HT-29 (cell line): ENCODE results near the gene GPR3. TPM values are rescaled to one million over a fixed set of nuclear protein-coding genes. Genes with fewer than 3 reads are reported as not detected.
A peak's percentile ranks its signal among the peaks of the same experiment; 100 is the strongest.

Experiments used
- DNase-seq: peaks from one replicate; pipeline ENCODE4 v3.0.0-alpha.2; 2015; ENCODE audit warnings: low spot score
- total RNA-seq: library from RNA; depleted of rRNA; stranded (reverse); fragments of >200 nt; shearing (Covaris generic); gene quantifications from 2 replicates; pipeline ENCODE4 v1.2.3, GENCODE V29; 2014; rRNA removed

The GPR3 gene
- 2.1 and 2.6 TPM in 2 replicates for total RNA-seq

- peak; percentile 93 for DNase-seq
Observed at GRCh38 chr1:27392096-27392777, at the start of gene GPR3. GPR3 (plus strand) TSS chr1:27392622; CDS start chr1:27393799, 1,177 bp downstream.

DNA sequence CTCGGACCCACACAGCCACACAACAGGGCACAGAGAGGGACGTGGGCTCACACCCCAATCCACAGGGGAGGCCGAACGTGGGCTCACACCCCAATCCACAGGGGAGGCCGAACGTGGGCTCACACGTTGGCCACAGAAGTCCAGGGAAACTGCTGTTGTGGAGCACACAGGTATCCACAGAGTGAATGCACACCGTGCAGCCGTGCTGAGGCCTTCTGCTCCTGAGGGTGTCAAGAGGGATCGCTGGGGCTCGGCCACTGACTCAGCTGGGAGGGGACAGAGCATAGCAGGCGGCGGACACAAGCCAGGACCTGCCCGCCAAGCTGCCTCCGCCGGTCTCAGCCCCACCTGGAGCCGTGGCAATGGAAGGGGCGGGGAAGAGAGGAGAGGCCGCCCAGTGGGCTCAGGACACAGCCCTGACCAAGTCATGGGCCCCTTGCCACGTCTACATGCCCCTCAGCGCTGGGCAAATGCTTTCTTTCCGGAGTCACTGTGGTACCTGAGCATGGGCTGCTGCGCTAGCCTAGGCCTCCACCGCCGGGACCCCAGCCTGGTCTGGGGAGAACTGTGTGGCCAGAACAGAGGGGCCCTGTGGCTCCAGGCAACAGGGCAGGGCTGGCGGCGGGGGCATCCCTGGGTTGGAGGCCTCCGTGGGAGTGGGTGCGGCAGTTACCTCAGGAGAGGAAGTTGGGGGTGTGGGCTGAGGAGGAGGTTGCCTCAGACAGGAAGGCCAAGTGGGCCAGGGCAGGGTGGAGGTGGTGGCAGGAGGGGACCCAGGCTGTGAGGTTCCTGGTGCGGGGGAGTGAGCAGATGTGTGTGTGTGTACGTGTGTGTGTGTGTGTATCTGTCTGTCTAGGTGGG is 49.4 kb upstream of the GPR3 start:
- peak; percentile 73 for DNase-seq

DNA sequence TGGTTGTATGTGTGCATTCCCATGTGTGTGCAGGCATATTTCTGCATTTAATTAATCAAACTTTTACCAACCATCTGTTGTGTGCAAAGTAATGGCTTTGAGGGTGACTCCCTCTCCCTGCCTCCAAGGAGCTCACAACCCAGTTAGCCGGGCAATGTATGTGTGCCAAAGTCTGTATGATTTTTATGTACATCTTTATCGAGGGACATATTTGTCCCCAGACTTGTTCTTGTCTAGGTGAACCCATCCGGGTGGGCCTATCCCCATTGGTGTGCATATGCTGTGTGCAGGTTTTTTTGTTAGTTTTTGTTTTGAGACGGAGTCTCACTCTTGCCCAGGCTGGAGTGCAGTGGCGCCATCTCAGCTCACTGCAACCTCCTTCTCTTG is 48.8 kb upstream of the GPR3 start:
- peak; percentile 39 for DNase-seq

- no peak for DNase-seq
Observed at GRCh38 chr1:27345272-27345671, 47.1 kb upstream of the GPR3 start.

DNA sequence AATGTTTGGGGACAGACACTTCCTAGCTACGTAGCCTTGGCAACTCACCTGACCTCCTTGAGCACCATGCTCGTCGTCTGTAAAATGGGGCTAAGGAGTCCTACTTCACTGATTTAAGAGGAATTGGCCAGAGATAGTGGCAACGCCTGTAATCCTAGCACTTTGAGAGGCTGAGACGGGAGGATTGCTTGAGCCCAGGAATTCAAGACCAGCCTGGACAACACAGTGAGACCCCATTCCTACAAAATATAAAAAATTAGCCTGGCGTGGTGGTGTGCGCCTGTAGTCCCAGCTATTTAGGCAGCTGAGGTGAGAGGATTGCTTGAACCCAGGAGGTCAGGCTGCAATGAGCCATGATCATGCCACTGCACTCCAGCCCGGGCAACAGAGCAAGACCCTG is 46.1 kb upstream of the GPR3 start:
- no peak for DNase-seq

DNA sequence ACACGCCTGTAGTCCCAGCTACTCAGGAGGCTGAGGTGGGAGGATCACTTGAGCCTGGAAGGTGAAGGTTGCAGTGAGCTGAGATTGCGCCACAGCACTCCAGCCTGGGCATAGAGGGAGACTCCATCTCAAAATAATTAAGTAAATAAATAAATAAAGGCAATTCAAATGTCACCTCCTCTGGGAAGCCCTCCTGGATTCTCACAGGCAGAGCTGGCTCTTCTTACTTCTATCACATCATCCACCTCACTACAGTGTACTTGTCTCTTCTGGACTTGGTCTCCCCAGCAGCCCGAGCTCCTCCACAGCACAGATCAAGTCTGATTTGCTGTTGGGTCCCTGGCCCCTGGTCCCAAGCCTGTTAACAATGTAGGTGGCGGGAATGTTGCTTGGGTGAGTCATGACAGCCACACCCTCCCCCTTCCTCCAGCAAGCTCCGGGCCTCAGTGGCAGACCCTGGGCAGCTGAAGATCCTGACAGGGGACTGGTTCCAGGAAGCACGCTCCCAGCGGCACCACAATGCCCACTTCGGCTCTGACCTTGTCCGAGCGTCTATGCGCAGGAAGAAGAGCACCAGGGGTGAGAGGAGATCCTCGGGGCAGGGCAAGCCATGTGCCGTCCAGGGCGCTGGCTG is 45.3 kb upstream of the GPR3 start:
- no peak for DNase-seq

- DNase-seq, result peak; percentile 81
Observed at GRCh38 chr1:27348861-27349783, 43.3 kb upstream of the GPR3 start.

DNA sequence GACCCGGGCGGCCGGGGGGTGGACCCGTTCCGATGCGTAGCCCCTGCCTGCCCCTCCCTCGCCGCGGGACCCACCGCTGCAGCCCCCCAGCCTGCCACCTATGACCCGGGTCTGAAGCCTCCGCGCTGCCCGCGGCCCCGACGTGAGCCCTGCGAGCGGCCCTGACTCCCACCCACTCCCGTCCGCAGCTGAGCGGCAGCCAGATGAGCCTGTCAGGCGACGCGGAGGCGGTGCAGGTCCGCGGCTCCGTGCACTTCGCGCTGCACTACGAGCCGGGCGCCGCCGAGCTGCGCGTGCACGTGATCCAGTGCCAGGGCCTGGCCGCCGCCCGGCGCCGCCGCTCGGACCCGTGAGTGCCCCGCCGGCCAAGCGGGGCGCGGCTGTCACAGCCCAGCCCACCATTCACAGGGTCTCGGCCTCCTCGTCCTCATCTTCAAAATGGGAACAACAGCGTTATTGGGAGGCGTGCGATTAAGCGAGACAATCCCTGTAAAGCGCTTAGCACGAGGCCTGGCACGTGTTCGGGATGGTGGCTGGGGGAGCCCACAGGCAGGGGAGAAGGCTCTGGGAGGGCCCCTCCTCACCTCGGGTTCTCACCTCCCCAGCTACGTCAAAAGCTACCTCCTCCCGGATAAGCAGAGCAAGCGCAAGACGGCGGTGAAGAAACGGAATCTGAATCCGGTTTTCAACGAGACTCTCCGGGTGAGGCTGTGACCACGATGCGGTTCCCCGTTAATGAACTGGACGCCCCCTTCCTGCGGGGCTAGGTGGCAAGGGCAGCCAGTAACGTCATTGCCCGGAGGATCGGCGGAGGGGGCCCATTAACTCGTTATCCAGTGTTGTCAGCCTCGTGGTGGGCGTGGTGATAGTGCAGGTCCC is 42.4 kb upstream of the GPR3 start:
- peak; percentile 76 for DNase-seq

DNA sequence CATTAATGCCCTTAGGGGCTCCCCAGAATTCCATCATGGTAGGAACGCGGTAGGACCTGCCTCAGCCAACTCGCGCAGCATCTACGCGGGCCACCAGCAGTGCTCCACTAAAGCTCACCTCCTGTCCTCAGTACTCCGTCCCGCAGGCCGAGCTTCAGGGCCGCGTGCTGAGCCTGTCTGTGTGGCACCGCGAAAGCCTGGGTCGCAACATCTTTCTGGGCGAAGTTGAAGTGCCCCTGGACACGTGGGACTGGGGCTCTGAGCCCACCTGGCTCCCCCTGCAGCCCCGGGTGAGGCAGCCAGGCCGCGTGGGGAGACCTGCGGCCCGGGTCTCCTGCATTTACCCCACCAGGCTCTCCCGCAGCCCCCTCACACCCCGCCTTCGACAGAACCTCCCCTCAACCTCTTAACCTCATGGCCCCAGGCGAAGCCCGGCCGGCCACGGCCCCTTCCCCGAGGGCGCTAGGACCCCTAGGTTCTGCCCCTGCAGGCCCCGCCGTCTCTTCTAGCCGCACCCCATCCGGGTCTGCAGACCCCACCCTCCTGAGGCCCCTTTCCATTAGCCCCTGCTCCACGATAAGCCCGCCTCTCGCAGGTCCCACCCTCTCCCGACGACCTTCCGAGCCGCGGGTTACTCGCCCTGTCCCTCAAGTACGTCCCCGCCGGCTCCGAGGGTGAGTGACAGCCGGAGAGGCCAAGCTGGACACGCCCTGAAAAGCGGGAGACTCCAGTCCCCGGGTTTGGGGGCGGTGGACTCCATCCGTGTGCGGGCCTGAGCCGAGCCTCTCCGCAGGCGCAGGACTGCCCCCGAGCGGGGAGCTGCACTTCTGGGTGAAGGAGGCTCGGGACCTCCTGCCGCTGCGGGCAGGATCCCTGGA is 41.5 kb upstream of the GPR3 start:
- DNase-seq, result no peak

GRCh38 chr1:27351541-27352107 is 40.8 kb upstream of the GPR3 start:
- DNase-seq, result no peak

GRCh38 chr1:27353166-27353565 is 39.3 kb upstream of the GPR3 start:
- DNase-seq, result no peak

DNA sequence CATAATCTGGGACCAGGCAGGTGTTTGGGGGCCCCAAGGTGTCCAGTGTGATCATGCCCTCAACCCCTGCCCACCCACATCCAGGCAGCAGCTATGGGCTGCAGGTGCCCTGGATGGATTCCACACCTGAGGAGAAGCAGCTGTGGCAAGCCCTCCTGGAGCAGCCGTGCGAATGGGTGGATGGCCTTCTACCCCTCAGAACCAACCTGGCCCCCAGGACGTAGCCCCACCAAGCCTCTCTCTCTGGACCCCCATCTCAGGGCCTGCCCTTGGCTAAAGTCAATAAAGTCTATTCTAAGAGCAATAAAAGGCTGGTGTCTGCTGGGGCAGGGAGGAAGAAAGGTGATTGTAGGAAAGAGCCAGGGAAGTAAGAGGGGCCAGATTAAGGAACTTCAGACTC is 38.8 kb upstream of the GPR3 start:
- no peak for DNase-seq

DNA sequence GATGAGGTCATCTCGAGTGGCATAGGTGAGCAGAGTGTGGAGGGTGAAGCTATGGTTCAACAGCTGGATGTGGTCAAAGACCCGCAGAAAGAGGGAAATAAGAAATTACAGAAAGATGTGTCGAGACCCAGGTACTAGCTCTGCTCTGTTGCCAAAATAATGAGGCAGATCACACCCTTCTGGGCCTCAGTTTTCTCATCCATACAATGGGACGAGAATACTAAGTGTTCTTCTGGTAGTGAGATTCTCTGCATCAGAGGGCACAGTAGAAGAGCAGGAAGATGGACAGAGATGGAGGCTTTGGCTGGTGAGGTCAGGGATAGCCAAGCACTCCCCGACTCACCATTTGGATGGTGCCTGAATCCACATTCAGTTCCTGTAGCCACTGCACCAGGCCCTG is 36.7 kb upstream of the GPR3 start:
- DNase-seq, result no peak

DNA sequence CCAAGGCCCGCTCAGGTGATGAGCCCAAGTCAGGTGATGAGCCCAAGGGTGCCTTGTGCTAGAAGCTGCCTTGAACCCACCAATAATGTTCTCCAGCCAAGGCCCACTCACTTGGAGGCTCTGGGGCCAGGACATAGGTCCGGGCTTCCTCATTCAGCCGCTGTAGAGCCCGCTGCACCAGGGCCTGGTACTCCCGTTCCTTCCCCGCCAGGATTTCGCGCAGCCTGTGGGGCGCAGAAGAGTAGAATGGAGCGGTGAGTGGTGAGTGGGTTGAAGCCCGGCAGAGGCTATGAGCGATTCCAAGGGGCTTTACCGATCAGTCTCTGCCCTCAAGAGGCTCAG is 36.2 kb upstream of the GPR3 start:
- no peak for DNase-seq

- DNase-seq, result no peak
Observed at GRCh38 chr1:27356619-27357280, 35.7 kb upstream of the GPR3 start.

DNA sequence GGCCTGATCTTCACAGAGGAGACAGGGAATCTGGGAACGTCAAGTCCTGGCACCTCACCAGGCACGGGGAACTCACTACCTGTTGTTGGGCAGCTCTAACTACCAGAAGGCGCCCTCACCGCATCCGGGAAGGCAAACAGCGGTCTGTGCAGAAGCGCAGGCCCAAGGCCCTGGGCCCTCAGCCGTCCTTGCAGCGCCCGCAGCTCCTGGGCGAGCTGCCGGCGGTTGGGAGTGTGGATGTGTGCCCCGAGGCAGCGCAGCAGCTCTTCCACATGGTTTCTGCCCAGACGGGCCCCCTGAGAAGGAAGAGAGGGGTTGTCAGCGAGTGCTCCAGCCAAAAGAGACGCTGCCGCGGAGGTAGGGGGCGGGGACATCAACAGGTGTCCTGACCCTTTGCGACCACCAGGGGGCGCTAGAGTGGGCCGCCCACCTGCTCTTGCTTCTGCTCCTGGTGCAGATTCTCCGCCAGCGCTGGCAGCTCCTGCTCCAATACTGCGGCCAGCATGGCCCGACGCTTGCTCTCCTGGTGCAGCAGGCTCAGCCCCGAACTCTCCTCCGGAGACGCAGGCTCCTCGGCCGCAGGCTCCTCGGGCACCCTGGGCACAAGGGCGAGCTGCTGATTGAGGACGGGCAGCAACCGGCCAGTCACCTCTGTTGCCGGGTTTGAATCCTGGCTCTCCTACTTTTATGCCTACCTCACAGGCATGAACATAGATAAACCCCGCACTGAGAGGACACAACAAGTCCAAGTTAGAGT is 35.0 kb upstream of the GPR3 start:
- peak; percentile 63 for DNase-seq

DNA sequence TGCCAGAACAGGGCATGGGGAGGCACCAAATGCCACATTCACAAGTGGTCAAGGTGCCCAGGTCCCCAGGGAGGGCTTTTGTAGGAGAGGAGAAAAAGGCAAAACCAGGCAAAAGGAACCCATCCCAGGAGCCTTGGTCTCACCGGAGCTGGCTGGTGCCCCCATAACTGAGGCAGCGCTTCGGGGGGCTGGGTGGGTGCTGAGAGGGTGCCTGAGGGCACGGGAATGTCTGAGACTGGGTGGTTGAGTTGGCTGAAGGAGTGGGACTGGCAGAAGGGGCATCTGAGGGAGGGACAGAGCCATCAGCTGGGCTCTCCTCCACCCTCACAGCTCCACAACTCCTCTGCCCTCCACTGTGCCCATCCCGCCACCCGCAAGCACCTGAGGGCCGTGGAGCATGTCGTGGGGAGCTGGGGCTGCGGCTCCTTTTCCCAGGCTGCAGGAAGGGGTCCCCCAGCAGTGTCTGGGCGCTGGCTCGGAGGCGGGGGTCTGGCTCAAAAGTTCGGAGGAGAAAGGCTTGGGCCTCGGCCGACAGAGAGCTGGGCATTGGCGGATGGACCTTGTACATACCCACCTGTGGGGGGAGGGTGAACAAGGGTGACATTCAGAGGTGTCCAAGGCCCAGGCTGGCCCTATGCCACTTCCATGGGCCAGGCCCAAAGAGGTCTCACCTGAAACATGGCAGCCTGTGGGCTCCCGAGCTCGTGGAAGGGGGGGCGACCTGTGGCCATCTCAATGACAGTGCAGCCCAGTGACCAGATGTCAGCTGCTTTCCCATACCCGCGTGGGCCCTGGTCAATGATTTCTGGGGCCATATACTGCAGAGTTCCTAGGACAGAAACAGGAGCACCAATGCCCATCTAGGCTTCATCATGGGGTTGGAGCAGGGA is 34.1 kb upstream of the GPR3 start:
- no peak for DNase-seq
